Activated CD4-positive, alpha-beta T cell treated with anti-CD3 and anti-CD28 coated beads, Interleukin-2, Interleukin-4, amounts not matched to agents 100 ng/mL and 50 ng/mL, durations not matched to agents 16 hours and 8 hours (primary cell): ENCODE data around the gene ASAP3.

ENCODE experiments used
- DNase-seq: peaks from one replicate; pipeline ENCODE4 v3.0.0-alpha.2; 2020; ENCODE audit warnings: low spot score

ASAP3 gene

GRCh38 chr1:23483321-23484252 lies at the start of gene ASAP3:
Gene ASAP3 (minus strand): TSS chr1:23484179. CDS start chr1:23484133, 46 bp downstream.
- no peak for DNase-seq

- DNase-seq, result peak; percentile 82
Measured at GRCh38 chr1:23533246-23534023, 49.5 kb upstream of the ASAP3 start.

- DNase-seq, result no peak
Measured at GRCh38 chr1:23531562-23532094, 47.6 kb upstream of the ASAP3 start.

GRCh38 chr1:23530747-23531561 lies 47.0 kb upstream of the ASAP3 start, which contains the start of gene E2F2:
Gene E2F2 (minus strand): TSS chr1:23531233. CDS start chr1:23530793, 440 bp downstream.
- DNase-seq, result peak; percentile 82

GRCh38 chr1:23530087-23530746 lies 46.2 kb upstream of the ASAP3 start:
- no peak for DNase-seq

GRCh38 chr1:23529146-23530086 lies 45.4 kb upstream of the ASAP3 start:
- no peak for DNase-seq

GRCh38 chr1:23528250-23528978 lies 44.4 kb upstream of the ASAP3 start:
- peak; percentile 81 for DNase-seq

- DNase-seq, result no peak
Measured at GRCh38 chr1:23527900-23528249, 43.9 kb upstream of the ASAP3 start.

- DNase-seq, result no peak
Measured at GRCh38 chr1:23527366-23527765, 43.4 kb upstream of the ASAP3 start.

GRCh38 chr1:23526329-23527041 lies 42.5 kb upstream of the ASAP3 start:
- DNase-seq, result no peak

GRCh38 chr1:23525558-23526250 lies 41.7 kb upstream of the ASAP3 start:
- no peak for DNase-seq

- DNase-seq, result peak; percentile 15
Measured at GRCh38 chr1:23524716-23525401, 40.9 kb upstream of the ASAP3 start.

- no peak for DNase-seq
Measured at GRCh38 chr1:23524163-23524562, 40.2 kb upstream of the ASAP3 start.

- DNase-seq, result peak; percentile 62
Measured at GRCh38 chr1:23522244-23522982, 38.4 kb upstream of the ASAP3 start.

GRCh38 chr1:23521588-23521987 lies 37.6 kb upstream of the ASAP3 start:
- DNase-seq, result no peak

GRCh38 chr1:23517581-23517980 lies 33.6 kb upstream of the ASAP3 start:
- no peak for DNase-seq

- no peak for DNase-seq
Measured at GRCh38 chr1:23515905-23516304, 31.9 kb upstream of the ASAP3 start.
